HEK293 (cell line): Measurements from ENCODE around the gene TMPRSS4.

Source experiments
- CTCF ChIA-PET: fragments of 350-600 bp; formaldehyde crosslinking; extraction: SDS; loops from one replicate; lab custom pipeline; 2021; ENCODE audit warnings: antibody characterized with exemption; lab: Yijun Ruan, JAX
- POLR2A ChIA-PET: fragments of 300-600 bp; formaldehyde crosslinking; extraction: SDS; loops from one replicate; lab custom pipeline; 2020; ENCODE audit warnings: antibody characterized with exemption, inconsistent platforms; lab: Yijun Ruan, JAX
- H3K27ac ChIP-seq: fragments of 200-500 bp; sonication (Bioruptor generic); 2 replicates; pipeline ENCODE4 v1.5.1; 2014; ENCODE audit warnings: low read depth, low read length, control low read depth, inconsistent platforms; ENCODE audit errors: extremely low read depth
- H3K36me3 ChIP-seq, 2 experiments: fragments of 200-500 bp in 1 of 2; sonication (Bioruptor generic) in 1 of 2; 1 replicate in 1 of 2; 2 replicates in 1 of 2; pipeline ENCODE4 v1.5.1; 2014 to 2017; ENCODE audit warnings: inconsistent platforms in 2 of 2, low read length in 2 of 2; ENCODE audit not compliant: control insufficient read depth in 2 of 2, insufficient read depth in 1 of 2
- H3K4me1 ChIP-seq: fragments of 200-500 bp; sonication (Bioruptor generic); 2 replicates; pipeline ENCODE4 v1.5.1; 2014; ENCODE audit warnings: mild to moderate bottlenecking, low read length, inconsistent platforms; ENCODE audit not compliant: control insufficient read depth, insufficient read depth
- H3K4me3 ChIP-seq: 2 replicates; pipeline ENCODE4 v1.5.1; 2011; ENCODE audit warnings: low read depth, mild to moderate bottlenecking, control low read depth, low read length, moderate library complexity
- H3K9me3 ChIP-seq: fragments of 200-500 bp; sonication (Bioruptor generic); 2 replicates; pipeline ENCODE4 v1.5.1; 2014; ENCODE audit warnings: low read depth, low read length, inconsistent platforms; ENCODE audit not compliant: control insufficient read depth, insufficient read depth
- GLIS2 ChIP-seq: fragments of 450-650 bp; formaldehyde crosslinking; IDR thresholded peaks from 2 replicates; pipeline ENCODE4 v1.5.1; 2016; ENCODE audit warnings: missing biosample characterization, missing genetic modification characterization
- SCRT1 ChIP-seq: fragments of 450-650 bp; formaldehyde crosslinking; IDR thresholded peaks from 2 replicates; pipeline ENCODE4 v1.5.1; 2016; ENCODE audit warnings: missing biosample characterization, missing genetic modification characterization, borderline replicate concordance
- ZIC2 ChIP-seq: fragments of 450-650 bp; formaldehyde crosslinking; IDR thresholded peaks from 2 replicates; pipeline ENCODE4 v1.5.1; 2016; ENCODE audit warnings: missing biosample characterization, missing genetic modification characterization
- ZNF140 ChIP-seq: fragments of 450-650 bp; formaldehyde crosslinking; IDR thresholded peaks from 2 replicates; pipeline ENCODE4 v1.5.1; 2016; ENCODE audit warnings: missing biosample characterization, missing genetic modification characterization
- ZNF175 ChIP-seq: fragments of 450-650 bp; formaldehyde crosslinking; IDR thresholded peaks from 2 replicates; pipeline ENCODE4 v1.5.1; 2016; ENCODE audit warnings: missing biosample characterization, missing genetic modification characterization
- ZNF214 ChIP-seq: fragments of 450-650 bp; formaldehyde crosslinking; IDR thresholded peaks from 2 replicates; pipeline ENCODE4 v1.5.1; 2017; ENCODE audit warnings: missing biosample characterization, mild to moderate bottlenecking, missing genetic modification characterization, borderline replicate concordance
- ZNF341 ChIP-seq: fragments of 450-650 bp; formaldehyde crosslinking; IDR thresholded peaks from 2 replicates; pipeline ENCODE4; 2016; ENCODE audit warnings: low read depth, missing biosample characterization, missing genetic modification characterization
- ZNF366 ChIP-seq: fragments of 450-650 bp; formaldehyde crosslinking; conservative IDR thresholded peaks from 2 replicates; pipeline ENCODE4 v1.5.1; 2016; ENCODE audit warnings: missing biosample characterization, missing genetic modification characterization
- ZNF394 ChIP-seq: fragments of 450-650 bp; formaldehyde crosslinking; IDR thresholded peaks from 2 replicates; pipeline ENCODE4 v1.5.1; 2016; ENCODE audit warnings: missing biosample characterization, missing genetic modification characterization, mild to moderate bottlenecking, moderate library complexity, borderline replicate concordance
- ZNF510 ChIP-seq: fragments of 450-650 bp; formaldehyde crosslinking; IDR thresholded peaks from 2 replicates; pipeline ENCODE4 v1.5.1; 2018; ENCODE audit warnings: mild to moderate bottlenecking, missing genetic modification characterization, missing biosample characterization; ENCODE audit not compliant: insufficient replicate concordance
- ZNF548 ChIP-seq: fragments of 450-650 bp; formaldehyde crosslinking; IDR thresholded peaks from 2 replicates; pipeline ENCODE4 v1.5.1; 2016; ENCODE audit warnings: missing biosample characterization, missing genetic modification characterization
- ZNF549 ChIP-seq: fragments of 450-650 bp; IDR thresholded peaks from 2 replicates; pipeline ENCODE4 v1.5.1; 2018; ENCODE audit warnings: missing biosample characterization, missing genetic modification characterization, mild to moderate bottlenecking, inconsistent platforms, moderate library complexity
- ZNF555 ChIP-seq: fragments of 450-650 bp; formaldehyde crosslinking; conservative IDR thresholded peaks from 2 replicates; pipeline ENCODE4 v1.5.1; 2017; ENCODE audit warnings: missing biosample characterization, mild to moderate bottlenecking, missing genetic modification characterization, inconsistent platforms
- TF ChIP-seq, protein P1 (sequence below): IDR thresholded peaks from 2 replicates; pipeline ENCODE4 v1.6.1; 2011; ENCODE audit warnings: mild to moderate bottlenecking, low read depth, low read length, borderline replicate concordance
- TF ChIP-seq, protein P2 (sequence below): fragments of 450-650 bp; formaldehyde crosslinking; IDR thresholded peaks from 2 replicates; pipeline ENCODE4 v1.5.1; 2016; ENCODE audit warnings: missing biosample characterization, missing genetic modification characterization, borderline replicate concordance
- TF ChIP-seq, protein P3 (sequence below): fragments of 450-650 bp; formaldehyde crosslinking; IDR thresholded peaks from 2 replicates; pipeline ENCODE4 v1.5.1; 2016; ENCODE audit warnings: missing biosample characterization, missing genetic modification characterization

The TMPRSS4 gene

GRCh38 chr11:118164885-118165284 lies 88.0 kb downstream of the TMPRSS4 start:
- no peak overlapping the region for H3K4me3 ChIP-seq
- no peaks in the 10 kb centered on the region for H3K4me1 ChIP-seq
- CTCF ChIA-PET = interaction anchor here (0.6 to 1.1 kb wide), 2 partner anchors 17 to 358 kb away, joined by 3 to 4 read pairs; no protein-coding TSS in a partner anchor
- no peak overlapping the region for H3K27ac ChIP-seq
- no peaks in the 10 kb centered on the region for H3K36me3 ChIP-seq
- TF ChIP-seq ZNF341 (peak; percentile 40; the same call in 1 of the 2 replicates), ZNF548 (tag by site-specific recombination) (no peak), ZNF175 (tag by site-specific recombination) (no peak), ZNF366 (no peak), ZNF510 (tag by site-specific recombination) (no peak), ZNF555 (tag by site-specific recombination) (no peak), GLIS2 (tag by site-specific recombination) (no peak)
- POLR2A ChIA-PET = no interaction called here
- no peaks in the 10 kb centered on the region for H3K9me3 ChIP-seq

DNA sequence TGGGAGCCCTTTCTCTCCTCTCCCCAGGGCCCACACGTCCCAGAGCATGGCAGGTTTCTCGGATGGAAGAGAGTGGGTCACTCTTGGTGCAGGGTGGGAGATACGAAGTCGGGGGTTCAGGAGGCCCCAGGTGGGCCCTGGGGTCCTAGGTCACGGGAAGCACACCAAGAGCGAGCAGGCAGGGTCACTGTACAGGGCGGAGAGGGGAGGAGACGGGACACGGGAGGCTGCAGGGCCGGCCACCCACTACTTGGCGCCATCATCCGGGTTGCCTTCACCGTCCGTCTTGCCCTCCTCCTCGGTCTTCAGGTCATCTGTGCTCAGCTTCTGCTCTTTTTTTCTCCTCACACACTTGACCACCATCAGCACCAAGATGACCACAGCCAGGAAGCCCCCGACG lies 89.8 kb downstream of the TMPRSS4 start:
- Histone ChIP-seq H3K27ac (no peak overlapping the region), H3K36me3 (no peaks in the 10 kb centered on the region), H3K9me3 (no peaks in the 10 kb centered on the region), H3K4me3 (no peak overlapping the region), H3K4me1 (no peaks in the 10 kb centered on the region)
- TF ChIP-seq SCRT1 (tag by site-specific recombination) (no peak), ZIC2 (no peak), ZNF394 (no peak), ZNF549 (no peak), ZNF140 (no peak), ZNF214 (tag by site-specific recombination) (no peak)
- TF ChIP-seq, protein P1, sequence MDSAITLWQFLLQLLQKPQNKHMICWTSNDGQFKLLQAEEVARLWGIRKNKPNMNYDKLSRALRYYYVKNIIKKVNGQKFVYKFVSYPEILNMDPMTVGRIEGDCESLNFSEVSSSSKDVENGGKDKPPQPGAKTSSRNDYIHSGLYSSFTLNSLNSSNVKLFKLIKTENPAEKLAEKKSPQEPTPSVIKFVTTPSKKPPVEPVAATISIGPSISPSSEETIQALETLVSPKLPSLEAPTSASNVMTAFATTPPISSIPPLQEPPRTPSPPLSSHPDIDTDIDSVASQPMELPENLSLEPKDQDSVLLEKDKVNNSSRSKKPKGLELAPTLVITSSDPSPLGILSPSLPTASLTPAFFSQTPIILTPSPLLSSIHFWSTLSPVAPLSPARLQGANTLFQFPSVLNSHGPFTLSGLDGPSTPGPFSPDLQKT = no peak
- TF ChIP-seq, protein P2, sequence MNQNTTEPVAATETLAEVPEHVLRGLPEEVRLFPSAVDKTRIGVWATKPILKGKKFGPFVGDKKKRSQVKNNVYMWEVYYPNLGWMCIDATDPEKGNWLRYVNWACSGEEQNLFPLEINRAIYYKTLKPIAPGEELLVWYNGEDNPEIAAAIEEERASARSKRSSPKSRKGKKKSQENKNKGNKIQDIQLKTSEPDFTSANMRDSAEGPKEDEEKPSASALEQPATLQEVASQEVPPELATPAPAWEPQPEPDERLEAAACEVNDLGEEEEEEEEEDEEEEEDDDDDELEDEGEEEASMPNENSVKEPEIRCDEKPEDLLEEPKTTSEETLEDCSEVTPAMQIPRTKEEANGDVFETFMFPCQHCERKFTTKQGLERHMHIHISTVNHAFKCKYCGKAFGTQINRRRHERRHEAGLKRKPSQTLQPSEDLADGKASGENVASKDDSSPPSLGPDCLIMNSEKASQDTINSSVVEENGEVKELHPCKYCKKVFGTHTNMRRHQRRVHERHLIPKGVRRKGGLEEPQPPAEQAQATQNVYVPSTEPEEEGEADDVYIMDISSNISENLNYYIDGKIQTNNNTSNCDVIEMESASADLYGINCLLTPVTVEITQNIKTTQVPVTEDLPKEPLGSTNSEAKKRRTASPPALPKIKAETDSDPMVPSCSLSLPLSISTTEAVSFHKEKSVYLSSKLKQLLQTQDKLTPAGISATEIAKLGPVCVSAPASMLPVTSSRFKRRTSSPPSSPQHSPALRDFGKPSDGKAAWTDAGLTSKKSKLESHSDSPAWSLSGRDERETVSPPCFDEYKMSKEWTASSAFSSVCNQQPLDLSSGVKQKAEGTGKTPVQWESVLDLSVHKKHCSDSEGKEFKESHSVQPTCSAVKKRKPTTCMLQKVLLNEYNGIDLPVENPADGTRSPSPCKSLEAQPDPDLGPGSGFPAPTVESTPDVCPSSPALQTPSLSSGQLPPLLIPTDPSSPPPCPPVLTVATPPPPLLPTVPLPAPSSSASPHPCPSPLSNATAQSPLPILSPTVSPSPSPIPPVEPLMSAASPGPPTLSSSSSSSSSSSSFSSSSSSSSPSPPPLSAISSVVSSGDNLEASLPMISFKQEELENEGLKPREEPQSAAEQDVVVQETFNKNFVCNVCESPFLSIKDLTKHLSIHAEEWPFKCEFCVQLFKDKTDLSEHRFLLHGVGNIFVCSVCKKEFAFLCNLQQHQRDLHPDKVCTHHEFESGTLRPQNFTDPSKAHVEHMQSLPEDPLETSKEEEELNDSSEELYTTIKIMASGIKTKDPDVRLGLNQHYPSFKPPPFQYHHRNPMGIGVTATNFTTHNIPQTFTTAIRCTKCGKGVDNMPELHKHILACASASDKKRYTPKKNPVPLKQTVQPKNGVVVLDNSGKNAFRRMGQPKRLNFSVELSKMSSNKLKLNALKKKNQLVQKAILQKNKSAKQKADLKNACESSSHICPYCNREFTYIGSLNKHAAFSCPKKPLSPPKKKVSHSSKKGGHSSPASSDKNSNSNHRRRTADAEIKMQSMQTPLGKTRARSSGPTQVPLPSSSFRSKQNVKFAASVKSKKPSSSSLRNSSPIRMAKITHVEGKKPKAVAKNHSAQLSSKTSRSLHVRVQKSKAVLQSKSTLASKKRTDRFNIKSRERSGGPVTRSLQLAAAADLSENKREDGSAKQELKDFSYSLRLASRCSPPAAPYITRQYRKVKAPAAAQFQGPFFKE (tag by site-specific recombination) = no peak
- TF ChIP-seq, protein P3, sequence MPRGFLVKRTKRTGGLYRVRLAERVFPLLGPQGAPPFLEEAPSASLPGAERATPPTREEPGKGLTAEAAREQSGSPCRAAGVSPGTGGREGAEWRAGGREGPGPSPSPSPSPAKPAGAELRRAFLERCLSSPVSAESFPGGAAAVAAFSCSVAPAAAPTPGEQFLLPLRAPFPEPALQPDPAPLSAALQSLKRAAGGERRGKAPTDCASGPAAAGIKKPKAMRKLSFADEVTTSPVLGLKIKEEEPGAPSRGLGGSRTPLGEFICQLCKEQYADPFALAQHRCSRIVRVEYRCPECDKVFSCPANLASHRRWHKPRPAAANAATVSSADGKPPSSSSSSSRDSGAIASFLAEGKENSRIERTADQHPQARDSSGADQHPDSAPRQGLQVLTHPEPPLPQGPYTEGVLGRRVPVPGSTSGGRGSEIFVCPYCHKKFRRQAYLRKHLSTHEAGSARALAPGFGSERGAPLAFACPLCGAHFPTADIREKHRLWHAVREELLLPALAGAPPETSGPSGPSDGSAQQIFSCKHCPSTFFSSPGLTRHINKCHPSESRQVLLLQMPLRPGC (tag by site-specific recombination) = no peak
- POLR2A ChIA-PET = no interaction called here
- CTCF ChIA-PET = interaction anchor here (1.7 kb wide), 1 partner anchor 22 kb away, joined by 4 read pairs; no protein-coding TSS in a partner anchor
